OCI-LY7 (cell line): ENCODE data around the gene PRKG1. TPM values are rescaled to one million over a fixed set of nuclear protein-coding genes. Genes with fewer than 3 reads are reported as not detected.

Source experiments
- BruUV-seq: library from RNA; stranded (reverse); fragments of 400-500 nt; replicated peaks from 2 replicates; lab custom pipeline; 2021; lab: Mats Ljungman, UMichigan
- CTCF ChIA-PET: fragments of 300-600 bp; sonication (Branson Sonifier 250); formaldehyde crosslinking; loops from one replicate; lab custom pipeline; 2022; ENCODE audit warnings: antibody characterized with exemption; ENCODE audit not compliant: unreplicated experiment; lab: Charles Lee
- POLR2A ChIA-PET: fragments of 300-600 bp; sonication (Branson Sonifier 250); formaldehyde crosslinking; loops from one replicate; lab custom pipeline; 2022; ENCODE audit warnings: antibody characterized with exemption; lab: Charles Lee
- DNase-seq: peaks from one replicate; pipeline ENCODE4 v3.0.0-alpha.2; 2015; ENCODE audit warnings: low spot score
- H2AFZ ChIP-seq: fragments of 200-600 bp; sonication (generic), shearing (Covaris generic); 2 replicates; pipeline ENCODE4 v1.6.1; 2014; ENCODE audit warnings: mild to moderate bottlenecking, antibody characterized with exemption, low read length, moderate library complexity
- H3K27ac ChIP-seq: fragments of 200-600 bp; sonication (generic); 2 replicates; pipeline ENCODE4 v1.5.1; 2014; ENCODE audit warnings: mixed run types, low read depth, mild to moderate bottlenecking, moderate library complexity, low read length, inconsistent platforms; ENCODE audit not compliant: poor library complexity, severe bottlenecking
- H3K36me3 ChIP-seq: fragments of 200-600 bp; sonication (generic); 2 replicates; pipeline ENCODE4 v1.6.1; 2014; ENCODE audit warnings: mild to moderate bottlenecking, antibody characterized with exemption, low read length, moderate library complexity, mixed read lengths; ENCODE audit not compliant: insufficient read depth
- H3K4me1 ChIP-seq: fragments of 200-600 bp; sonication (generic); 2 replicates; pipeline ENCODE4 v1.5.1; 2014; ENCODE audit warnings: mild to moderate bottlenecking, low read length; ENCODE audit not compliant: insufficient read depth, poor library complexity, severe bottlenecking
- H3K4me2 ChIP-seq: fragments of 200-600 bp; sonication (generic); 2 replicates; pipeline ENCODE4 v1.6.1; 2014; ENCODE audit warnings: mild to moderate bottlenecking, low read length
- H3K4me3 ChIP-seq: fragments of 200-600 bp; sonication (generic); 2 replicates; pipeline ENCODE4 v1.5.1; 2014; ENCODE audit warnings: mild to moderate bottlenecking, low read depth, low read length; ENCODE audit not compliant: poor library complexity, severe bottlenecking
- H3K79me2 ChIP-seq: fragments of 200-600 bp; sonication (generic); 2 replicates; pipeline ENCODE4 v1.6.1; 2016; ENCODE audit warnings: low read depth, mild to moderate bottlenecking, low read length, moderate library complexity, mixed read lengths; ENCODE audit not compliant: insufficient read depth
- H3K9me2 ChIP-seq: fragments of 200-600 bp; sonication (generic); 2 replicates; pipeline ENCODE4 v1.6.1; 2016; ENCODE audit warnings: mild to moderate bottlenecking, low read length, mixed read lengths; ENCODE audit not compliant: insufficient read depth
- H3K9me3 ChIP-seq: fragments of 200-600 bp; sonication (generic); 2 replicates; pipeline ENCODE4 v1.6.1; 2014; ENCODE audit warnings: mild to moderate bottlenecking, mixed run types, low read length, mixed read lengths
- H4K20me1 ChIP-seq: fragments of 200-600 bp; sonication (generic); 2 replicates; pipeline ENCODE4 v1.6.1; 2014; ENCODE audit warnings: mild to moderate bottlenecking, antibody characterized with exemption, low read length, moderate library complexity, mixed read lengths; ENCODE audit not compliant: insufficient read depth
- EZH2phosphoT487 ChIP-seq: fragments of 200-600 bp; sonication (generic); IDR thresholded peaks from 2 replicates; pipeline ENCODE4 v1.6.1; 2018; ENCODE audit warnings: low read depth, borderline replicate concordance, mild to moderate bottlenecking, mixed run types, antibody characterized with exemption, low read length, moderate library complexity, mixed read lengths
- intact Hi-C: fragments of 100-400 bp; cut with micrococcal nuclease; formaldehyde crosslinking; loops from one replicate; pipeline ENCODE4 v1.10.0; 2022; ENCODE audit not compliant: unreplicated experiment
- total RNA-seq, 2 experiments: library from RNA; depleted of rRNA in 1 of 2; stranded (reverse); fragments of >200 nt in 1 of 2; shearing (Covaris generic) in 1 of 2; gene quantifications; 2 replicates each; pipeline ENCODE4 v1.2.3, GENCODE V29; 2014 to 2022
- TF ChIP-seq, protein P1 (sequence below): fragments of 200-600 bp; sonication (generic); conservative IDR thresholded peaks from 2 replicates; pipeline ENCODE4 v1.5.1; 2014; ENCODE audit warnings: mild to moderate bottlenecking, antibody characterized with exemption, low read length, moderate library complexity, mixed read lengths

Gene PRKG1
- total RNA-seq, 2 experiments from 2014 or later = not detected

DNA sequence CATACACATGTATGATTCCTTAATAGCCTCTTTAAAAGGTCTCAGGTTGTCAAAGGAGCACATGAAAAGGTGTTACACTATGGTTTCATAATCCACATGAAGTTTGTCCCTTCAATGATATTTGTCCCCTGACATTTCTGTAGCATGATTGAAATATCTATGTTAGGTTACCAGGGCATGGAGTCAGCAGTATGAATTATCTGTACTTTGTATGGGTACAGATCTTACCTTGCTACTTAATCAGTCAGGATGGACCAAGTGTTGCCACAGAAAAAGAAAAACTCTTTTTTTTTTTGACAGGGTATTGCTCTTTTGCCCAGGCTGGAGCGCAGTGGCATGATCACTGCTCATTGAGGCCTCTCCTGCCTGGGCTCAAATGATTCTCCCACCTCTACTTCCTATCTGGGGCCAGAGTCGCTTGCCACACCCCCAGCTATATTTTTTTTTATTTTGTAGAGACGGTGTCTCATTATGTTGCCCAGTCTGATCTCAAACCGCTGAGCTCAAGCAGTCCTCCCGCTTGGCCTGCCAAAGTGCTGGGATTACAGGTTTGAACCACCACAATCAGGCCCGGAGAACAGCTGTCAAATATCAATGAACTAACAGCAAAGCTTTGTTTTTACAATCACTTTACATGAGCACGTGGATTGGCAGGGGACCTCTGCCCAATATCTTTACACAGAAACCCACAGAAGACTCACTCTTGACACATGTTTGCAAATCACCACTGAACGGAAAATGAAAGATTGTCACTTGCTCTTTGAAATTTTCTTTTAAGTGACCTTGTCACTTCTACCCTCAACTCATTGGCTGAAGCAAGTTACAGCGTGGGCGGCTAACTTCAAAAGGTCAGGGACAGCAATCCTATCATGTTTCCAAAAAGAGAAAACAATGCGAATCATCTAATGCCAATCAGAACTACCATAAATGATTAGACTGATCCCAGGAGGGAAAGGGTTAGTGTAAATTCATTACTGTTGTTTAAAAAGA is 140.2 kb downstream of the PRKG1 start:
- Histone ChIP-seq H3K27ac (no peak overlapping the region), H2AFZ (no peak overlapping the region), H3K4me3 (no peak overlapping the region), H3K36me3 (no peaks in the 10 kb centered on the region), H3K79me2 (no peaks in the 10 kb centered on the region), H3K4me1 (no peaks in the 10 kb centered on the region), H3K9me3 (no peaks in the 10 kb centered on the region), H3K4me2 (no peak overlapping the region), H4K20me1 (no peaks in the 10 kb centered on the region), H3K9me2 (no peaks in the 10 kb centered on the region)
- DNase-seq = no peak
- TF ChIP-seq, protein P1, sequence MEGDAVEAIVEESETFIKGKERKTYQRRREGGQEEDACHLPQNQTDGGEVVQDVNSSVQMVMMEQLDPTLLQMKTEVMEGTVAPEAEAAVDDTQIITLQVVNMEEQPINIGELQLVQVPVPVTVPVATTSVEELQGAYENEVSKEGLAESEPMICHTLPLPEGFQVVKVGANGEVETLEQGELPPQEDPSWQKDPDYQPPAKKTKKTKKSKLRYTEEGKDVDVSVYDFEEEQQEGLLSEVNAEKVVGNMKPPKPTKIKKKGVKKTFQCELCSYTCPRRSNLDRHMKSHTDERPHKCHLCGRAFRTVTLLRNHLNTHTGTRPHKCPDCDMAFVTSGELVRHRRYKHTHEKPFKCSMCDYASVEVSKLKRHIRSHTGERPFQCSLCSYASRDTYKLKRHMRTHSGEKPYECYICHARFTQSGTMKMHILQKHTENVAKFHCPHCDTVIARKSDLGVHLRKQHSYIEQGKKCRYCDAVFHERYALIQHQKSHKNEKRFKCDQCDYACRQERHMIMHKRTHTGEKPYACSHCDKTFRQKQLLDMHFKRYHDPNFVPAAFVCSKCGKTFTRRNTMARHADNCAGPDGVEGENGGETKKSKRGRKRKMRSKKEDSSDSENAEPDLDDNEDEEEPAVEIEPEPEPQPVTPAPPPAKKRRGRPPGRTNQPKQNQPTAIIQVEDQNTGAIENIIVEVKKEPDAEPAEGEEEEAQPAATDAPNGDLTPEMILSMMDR = no peak
- no peak for TF ChIP-seq EZH2phosphoT487
- no TSS peak for BruUV-seq
- POLR2A ChIA-PET = interaction anchor here (0.5 kb wide), 1 partner anchor 304 kb away, joined by 3 read pairs; no protein-coding TSS in a partner anchor
- CTCF ChIA-PET = no interaction called here
- intact Hi-C loops = no loop called here

DNA sequence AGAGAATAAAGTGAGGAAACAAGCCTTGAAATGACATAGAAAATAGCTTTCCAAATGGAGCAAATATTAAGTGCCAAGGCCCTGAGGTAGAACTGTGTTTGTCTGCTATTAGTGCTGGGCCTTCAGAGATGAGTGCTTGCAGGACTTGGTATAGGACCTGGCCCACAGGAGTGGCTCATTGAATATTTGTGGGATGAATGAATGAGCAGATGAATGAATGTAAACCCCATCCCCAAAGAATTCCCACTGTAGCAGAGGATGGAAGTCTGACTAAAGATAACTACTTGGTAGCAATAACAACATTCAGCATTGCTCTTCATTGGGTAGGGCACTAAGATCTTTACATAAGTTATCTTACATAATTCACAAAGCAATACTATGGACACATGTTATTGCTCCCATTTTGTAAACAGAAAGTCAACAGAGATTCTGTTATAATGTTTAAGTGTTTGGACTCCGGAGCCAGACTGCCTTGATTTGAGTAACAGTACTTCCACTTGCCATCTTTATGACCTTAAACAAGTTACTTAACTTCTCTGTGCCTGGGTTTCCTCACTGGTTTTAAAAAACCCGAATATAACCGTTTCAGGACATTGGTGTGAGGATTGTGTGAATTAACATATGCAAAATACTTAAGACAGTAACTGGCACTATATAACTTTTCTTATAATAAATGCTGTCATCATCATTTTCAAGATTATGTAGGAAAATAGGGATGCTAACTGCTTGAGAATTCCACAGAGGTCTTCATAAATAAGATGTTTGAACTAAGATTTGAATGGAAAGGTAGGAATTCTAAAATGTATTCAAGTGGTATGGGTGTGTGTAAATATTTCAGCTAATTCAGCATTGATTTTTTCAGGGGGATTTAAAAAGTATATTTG is 141.9 kb downstream of the PRKG1 start:
- no peaks in the 10 kb centered on the region for H3K79me2 ChIP-seq
- BruUV-seq = no TSS peak
- no peaks in the 10 kb centered on the region for H3K9me3 ChIP-seq
- H3K9me2 ChIP-seq = no peaks in the 10 kb centered on the region
- intact Hi-C loops = no loop called here
- no peak for DNase-seq
- no peaks in the 10 kb centered on the region for H3K36me3 ChIP-seq
- H2AFZ ChIP-seq = no peak overlapping the region
- TF ChIP-seq EZH2phosphoT487 = no peak
- TF ChIP-seq, protein P1 = no peak
- no peaks in the 10 kb centered on the region for H4K20me1 ChIP-seq
- H3K27ac ChIP-seq = no peak overlapping the region
- no peaks in the 10 kb centered on the region for H3K4me1 ChIP-seq
- POLR2A ChIA-PET = no interaction called here
- CTCF ChIA-PET = no interaction called here
- H3K4me3 ChIP-seq = no peak overlapping the region
- no peak overlapping the region for H3K4me2 ChIP-seq
